ENCODE measurements around the gene ATP8B4. TPM values are rescaled to one million over a fixed set of nuclear protein-coding genes. Genes with fewer than 3 reads are reported as not detected.

Gene ATP8B4
- total RNA-seq, 2 experiments from 2014 or later: 2.0 to 2.9 TPM

- Mint-ChIP-seq H3K27me3 (ENCODE audit: low read depth) (peaks cover 12% of the 10 kb centered on the region), H3K27ac (no peak overlapping the region), H3K9me3 (no peaks in the 10 kb centered on the region), H3K4me1 (ENCODE audit: low read depth) (no peaks in the 10 kb centered on the region), H3K4me3 (no peak overlapping the region), H3K36me3 (ENCODE audit: low read depth) (no peaks in the 10 kb centered on the region)
- no peak for DNase-seq
- CTCF ChIA-PET: no interaction called here
- intact Hi-C loops (cut with micrococcal nuclease): no loop called here
Observed at GRCh38 chr15:49934487-49934886, 184.5 kb downstream of the ATP8B4 start.

DNA sequence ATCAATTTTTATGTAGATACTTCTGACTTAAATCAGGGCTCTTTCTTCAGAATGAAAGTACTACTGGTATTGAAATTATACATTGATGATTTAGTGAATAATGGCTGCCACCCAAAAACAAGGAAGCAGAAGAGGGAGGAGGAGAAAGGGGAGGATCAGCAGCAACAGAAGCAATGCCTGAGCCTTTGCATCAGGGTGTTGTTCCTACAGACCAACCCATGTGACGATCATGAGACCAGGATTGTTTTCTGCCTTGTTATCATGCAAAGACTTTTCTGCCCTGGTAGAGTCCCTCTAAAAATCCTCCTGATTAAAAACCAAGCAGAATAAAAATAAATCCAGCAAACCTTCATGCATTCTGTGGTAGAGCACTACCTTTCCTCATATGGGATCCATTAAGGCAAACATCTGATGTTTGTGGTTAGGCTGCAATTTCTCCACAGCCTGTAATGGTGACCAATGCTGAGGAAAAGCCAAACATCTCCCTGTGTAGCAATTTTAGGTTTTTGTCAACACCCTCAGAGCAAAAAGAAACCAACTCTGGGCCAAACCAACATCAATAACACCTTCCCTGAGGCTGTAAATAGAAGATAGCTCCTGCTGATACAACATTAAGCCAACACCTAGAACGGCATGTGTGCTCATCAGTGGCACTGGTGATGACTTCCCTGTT lies 191.7 kb downstream of the ATP8B4 start:
- intact Hi-C loops (cut with micrococcal nuclease): no loop called here
- Mint-ChIP-seq H3K4me1 (ENCODE audit: low read depth) (no peaks in the 10 kb centered on the region), H3K27ac (no peak overlapping the region), H3K9me3 (no peaks in the 10 kb centered on the region), H3K27me3 (ENCODE audit: low read depth) (peaks cover 5% of the 10 kb centered on the region), H3K4me3 (no peak overlapping the region), H3K36me3 (ENCODE audit: low read depth) (no peaks in the 10 kb centered on the region)
- CTCF ChIA-PET: no interaction called here
- DNase-seq: no peak

DNA sequence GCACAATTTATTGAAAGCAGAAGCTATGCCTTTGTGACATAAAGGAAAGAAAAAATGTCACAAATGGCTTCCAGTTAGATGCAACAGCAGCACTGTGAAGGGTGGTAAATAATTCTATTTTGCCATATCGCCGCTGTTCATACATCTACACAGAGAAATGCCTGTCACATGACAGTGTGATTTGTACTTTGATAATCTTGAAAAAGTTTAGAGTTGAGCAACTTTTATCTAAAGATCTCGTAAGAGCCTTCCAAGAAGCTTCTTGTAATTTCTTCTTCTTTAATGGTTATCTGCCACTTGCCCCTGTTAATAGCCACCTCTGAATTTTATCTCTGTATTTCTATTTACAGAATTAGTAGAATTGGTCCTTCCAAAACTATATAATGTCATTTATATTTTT lies 192.3 kb downstream of the ATP8B4 start:
- CTCF ChIA-PET: no interaction called here
- Mint-ChIP-seq H3K9me3 (no peaks in the 10 kb centered on the region), H3K4me1 (ENCODE audit: low read depth) (no peaks in the 10 kb centered on the region), H3K36me3 (ENCODE audit: low read depth) (no peaks in the 10 kb centered on the region), H3K27me3 (ENCODE audit: low read depth) (peaks cover 5% of the 10 kb centered on the region), H3K27ac (no peak overlapping the region), H3K4me3 (no peak overlapping the region)
- intact Hi-C loops (cut with micrococcal nuclease): no loop called here
- DNase-seq: no peak

GRCh38 chr15:49923671-49924070 lies 195.4 kb downstream of the ATP8B4 start:
- no peaks in the 10 kb centered on the region for H3K36me3 Mint-ChIP-seq (ENCODE audit: low read depth)
- intact Hi-C loops (cut with micrococcal nuclease): no loop called here
- CTCF ChIA-PET: no interaction called here
- no peaks in the 10 kb centered on the region for H3K9me3 Mint-ChIP-seq
- peaks cover 5% of the 10 kb centered on the region for H3K27me3 Mint-ChIP-seq (ENCODE audit: low read depth)
- DNase-seq: no peak
- no peak overlapping the region for H3K27ac Mint-ChIP-seq
- H3K4me3 Mint-ChIP-seq: no peak overlapping the region
- no peaks in the 10 kb centered on the region for H3K4me1 Mint-ChIP-seq (ENCODE audit: low read depth)

GRCh38 chr15:49919034-49919433 lies 200.0 kb downstream of the ATP8B4 start:
- intact Hi-C loops (cut with micrococcal nuclease): no loop called here
- Mint-ChIP-seq H3K9me3 (no peaks in the 10 kb centered on the region), H3K27me3 (ENCODE audit: low read depth) (peaks cover 4% of the 10 kb centered on the region), H3K4me3 (no peak overlapping the region), H3K4me1 (ENCODE audit: low read depth) (no peaks in the 10 kb centered on the region), H3K36me3 (ENCODE audit: low read depth) (no peaks in the 10 kb centered on the region), H3K27ac (no peak overlapping the region)
- DNase-seq: no peak
- CTCF ChIA-PET: no interaction called here

DNA sequence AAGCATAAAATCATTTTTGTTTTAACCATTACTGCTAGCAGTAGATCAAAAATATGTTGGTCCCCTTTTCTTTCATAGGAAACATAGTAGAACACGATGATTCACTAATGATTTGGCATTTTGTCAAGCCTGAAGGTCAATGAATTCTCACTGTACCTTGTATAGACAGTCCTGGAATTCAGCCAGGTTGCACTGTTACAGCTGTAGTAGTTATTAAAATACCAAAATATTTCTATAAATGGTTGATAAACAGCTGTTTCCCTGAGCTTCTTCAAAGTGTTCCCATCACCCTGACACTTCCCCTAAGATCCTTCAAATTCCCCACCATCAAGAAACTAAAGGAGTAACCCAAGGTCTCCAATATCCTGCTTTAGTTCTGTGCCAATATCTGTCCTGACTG lies 200.9 kb downstream of the ATP8B4 start:
- Mint-ChIP-seq H3K36me3 (ENCODE audit: low read depth) (no peaks in the 10 kb centered on the region), H3K4me3 (no peak overlapping the region), H3K9me3 (peaks cover 1% of the 10 kb centered on the region), H3K27ac (no peak overlapping the region), H3K4me1 (ENCODE audit: low read depth) (no peaks in the 10 kb centered on the region), H3K27me3 (ENCODE audit: low read depth) (peaks cover 5% of the 10 kb centered on the region)
- intact Hi-C loops (cut with micrococcal nuclease): no loop called here
- DNase-seq: no peak
- CTCF ChIA-PET: no interaction called here

DNA sequence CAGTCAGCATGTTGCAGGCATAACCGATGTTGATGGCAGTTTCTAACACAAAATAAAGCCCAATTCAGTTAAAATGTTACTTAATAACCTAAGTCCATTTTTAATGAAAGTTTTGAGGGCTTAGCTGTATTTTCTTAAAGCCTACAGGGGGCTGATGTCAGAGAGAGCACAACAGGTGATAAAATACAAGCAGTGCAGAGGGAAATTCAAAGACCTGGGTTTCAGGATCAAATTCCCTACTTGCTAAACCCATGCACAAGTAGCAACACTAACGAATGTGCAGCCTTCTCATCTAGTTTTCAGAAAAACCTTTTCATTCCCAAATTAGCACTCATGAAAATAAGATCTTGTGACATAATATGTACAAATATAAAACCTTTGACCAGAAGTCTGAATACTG lies 202.0 kb downstream of the ATP8B4 start:
- Mint-ChIP-seq H3K4me3 (no peak overlapping the region), H3K27ac (no peak overlapping the region), H3K9me3 (peaks cover 2% of the 10 kb centered on the region), H3K27me3 (ENCODE audit: low read depth) (peaks cover 8% of the 10 kb centered on the region), H3K36me3 (ENCODE audit: low read depth) (no peaks in the 10 kb centered on the region), H3K4me1 (ENCODE audit: low read depth) (no peaks in the 10 kb centered on the region)
- DNase-seq: no peak
- intact Hi-C loops (cut with micrococcal nuclease): no loop called here
- CTCF ChIA-PET: no interaction called here

DNA sequence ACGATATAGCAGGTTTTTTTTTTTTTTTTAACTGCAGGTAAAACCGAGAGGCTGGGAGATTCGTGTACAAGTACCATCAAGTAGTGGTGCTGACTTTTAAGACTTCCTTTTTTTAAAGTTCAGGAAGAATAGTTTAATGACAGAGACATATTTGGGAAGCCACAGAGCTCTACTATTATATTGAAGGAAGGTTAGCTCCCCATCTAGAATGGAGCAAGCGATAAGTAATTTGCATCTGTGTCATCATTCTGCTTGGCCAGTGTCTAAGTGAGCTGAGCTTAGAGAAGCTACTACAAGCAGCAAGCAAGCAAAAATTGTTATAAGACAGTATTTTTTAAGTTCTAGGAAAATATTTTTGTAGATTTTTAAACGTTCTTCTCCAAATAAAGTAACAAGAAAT lies 203.2 kb downstream of the ATP8B4 start:
- Mint-ChIP-seq H3K9me3 (peaks cover 2% of the 10 kb centered on the region), H3K4me3 (no peak overlapping the region), H3K27ac (no peak overlapping the region), H3K27me3 (ENCODE audit: low read depth) (peaks cover 8% of the 10 kb centered on the region), H3K4me1 (ENCODE audit: low read depth) (no peaks in the 10 kb centered on the region), H3K36me3 (ENCODE audit: low read depth) (no peaks in the 10 kb centered on the region)
- intact Hi-C loops (cut with micrococcal nuclease): no loop called here
- DNase-seq: no peak
- CTCF ChIA-PET: interaction anchor here (0.9 kb wide), 1 partner anchor 222 kb away, joined by 3 read pairs; no protein-coding TSS in a partner anchor

DNA sequence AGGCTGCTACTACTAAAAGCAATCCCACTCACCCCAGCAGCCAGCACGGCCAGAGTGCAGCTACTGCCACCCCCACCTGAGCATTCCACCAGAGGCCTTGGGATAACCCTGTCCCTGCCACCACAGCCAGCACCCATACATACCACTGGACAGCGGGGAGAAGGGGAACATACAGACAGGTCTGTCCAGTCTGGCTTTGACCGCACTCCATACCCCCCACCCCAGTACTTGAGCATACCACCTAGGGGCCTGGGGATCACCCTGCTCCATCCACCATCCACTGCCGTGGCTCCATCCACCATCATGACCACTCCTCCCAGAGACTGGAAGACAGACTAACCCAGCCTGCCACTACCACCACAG lies 210.1 kb downstream of the ATP8B4 start:
- Mint-ChIP-seq H3K4me1 (ENCODE audit: low read depth) (no peaks in the 10 kb centered on the region), H3K9me3 (peaks cover 10% of the 10 kb centered on the region), H3K27ac (no peak overlapping the region), H3K27me3 (ENCODE audit: low read depth) (peaks cover 12% of the 10 kb centered on the region), H3K36me3 (ENCODE audit: low read depth) (no peaks in the 10 kb centered on the region), H3K4me3 (no peak overlapping the region)
- intact Hi-C loops (cut with micrococcal nuclease): no loop called here
- CTCF ChIA-PET: no interaction called here
- no peak for DNase-seq

- CTCF ChIA-PET: interaction anchor here (0.7 kb wide), 1 partner anchor 346 kb away, joined by 3 read pairs; no protein-coding TSS in a partner anchor
- peaks cover 10% of the 10 kb centered on the region for H3K9me3 Mint-ChIP-seq
- DNase-seq: no peak
- no peak overlapping the region for H3K4me3 Mint-ChIP-seq
- peaks cover 12% of the 10 kb centered on the region for H3K27me3 Mint-ChIP-seq (ENCODE audit: low read depth)
- H3K27ac Mint-ChIP-seq: no peak overlapping the region
- no peaks in the 10 kb centered on the region for H3K4me1 Mint-ChIP-seq (ENCODE audit: low read depth)
- intact Hi-C loops (cut with micrococcal nuclease): no loop called here
- no peaks in the 10 kb centered on the region for H3K36me3 Mint-ChIP-seq (ENCODE audit: low read depth)
Observed at GRCh38 chr15:49908236-49908932, 210.6 kb downstream of the ATP8B4 start.

DNA sequence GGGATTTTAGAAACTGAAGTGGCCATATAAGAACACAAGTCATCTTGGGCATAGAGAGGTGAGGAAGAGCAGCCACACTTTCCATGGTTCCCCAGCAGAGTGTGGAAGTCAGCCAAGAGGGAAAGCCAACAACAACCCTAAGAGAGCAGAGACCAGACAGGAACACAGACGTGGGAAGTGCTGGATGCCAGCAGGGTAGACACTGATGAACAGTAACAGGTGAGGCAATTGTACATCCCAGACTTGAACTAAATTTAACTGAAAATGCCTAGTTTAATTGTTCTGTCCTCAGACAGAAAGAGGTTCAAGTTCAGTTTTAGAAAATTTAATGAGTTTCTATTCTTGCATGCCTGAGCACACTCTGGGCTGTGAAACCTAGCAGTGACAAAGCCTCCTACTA lies 212.1 kb downstream of the ATP8B4 start:
- peaks cover 8% of the 10 kb centered on the region for H3K9me3 Mint-ChIP-seq
- H3K27me3 Mint-ChIP-seq (ENCODE audit: low read depth): peaks cover 13% of the 10 kb centered on the region
- DNase-seq: no peak
- intact Hi-C loops (cut with micrococcal nuclease): no loop called here
- CTCF ChIA-PET: no interaction called here
- no peaks in the 10 kb centered on the region for H3K4me1 Mint-ChIP-seq (ENCODE audit: low read depth)
- H3K4me3 Mint-ChIP-seq: no peak overlapping the region
- H3K36me3 Mint-ChIP-seq (ENCODE audit: low read depth): no peaks in the 10 kb centered on the region
- H3K27ac Mint-ChIP-seq: no peak overlapping the region

DNA sequence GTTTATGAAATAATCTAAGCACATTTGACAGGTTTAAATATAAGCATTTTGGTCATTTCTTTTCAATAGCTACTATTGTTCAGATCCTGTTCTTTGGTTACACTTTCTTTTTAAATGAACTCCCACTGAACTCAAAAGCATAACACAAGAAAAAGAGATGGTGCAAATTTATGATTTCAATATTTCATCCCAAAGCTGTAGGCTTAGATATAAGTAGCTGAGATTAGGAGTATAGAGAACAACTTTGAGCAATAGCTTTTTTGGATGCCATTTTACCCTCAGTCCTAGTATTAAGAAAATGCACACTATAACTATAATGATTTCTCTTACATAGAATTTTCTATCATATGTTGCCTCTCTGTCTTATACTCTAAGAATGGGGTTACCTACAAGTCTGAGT lies 213.8 kb downstream of the ATP8B4 start:
- Mint-ChIP-seq H3K4me1 (ENCODE audit: low read depth) (no peaks in the 10 kb centered on the region), H3K4me3 (no peak overlapping the region), H3K36me3 (ENCODE audit: low read depth) (no peaks in the 10 kb centered on the region), H3K27me3 (ENCODE audit: low read depth) (peaks cover 13% of the 10 kb centered on the region), H3K9me3 (peaks cover 5% of the 10 kb centered on the region), H3K27ac (no peak overlapping the region)
- intact Hi-C loops (cut with micrococcal nuclease): no loop called here
- CTCF ChIA-PET: interaction anchor here (1.2 kb wide), 1 partner anchor 11 kb away, joined by 3 read pairs; no protein-coding TSS in a partner anchor
- DNase-seq: no peak

DNA sequence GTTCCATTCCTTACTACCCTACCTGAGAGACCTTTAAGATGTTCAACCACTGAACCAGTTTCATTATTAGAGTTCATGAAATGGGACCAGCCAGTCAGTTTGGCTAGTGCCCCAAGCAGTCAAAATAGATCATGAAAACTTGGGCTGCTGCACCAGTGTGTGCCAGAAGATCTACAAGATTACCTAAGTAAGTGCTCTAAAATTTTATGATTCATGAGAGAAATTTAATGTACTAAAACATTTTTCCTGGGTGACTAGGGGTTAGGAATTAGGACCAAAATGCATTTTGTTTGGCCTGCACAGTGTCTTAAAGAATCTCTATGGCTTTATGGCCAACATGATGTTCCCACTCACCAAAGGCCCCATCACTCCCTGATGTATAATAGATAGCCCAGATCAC lies 214.7 kb downstream of the ATP8B4 start:
- CTCF ChIA-PET: interaction anchor here (1.2 kb wide), 1 partner anchor 10 kb away, joined by 3 read pairs; no protein-coding TSS in a partner anchor
- Mint-ChIP-seq H3K27ac (no peak overlapping the region), H3K4me3 (no peak overlapping the region), H3K36me3 (ENCODE audit: low read depth) (no peaks in the 10 kb centered on the region), H3K4me1 (ENCODE audit: low read depth) (no peaks in the 10 kb centered on the region), H3K9me3 (no peaks in the 10 kb centered on the region), H3K27me3 (ENCODE audit: low read depth) (peaks cover 13% of the 10 kb centered on the region)
- DNase-seq: no peak
- intact Hi-C loops (cut with micrococcal nuclease): no loop called here

Measured in activated naive CD4-positive, alpha-beta T cell treated with anti-CD3 and anti-CD28 coated beads for 36 hours (primary cell).